DMS114 treated with DMSO at 0.1 percent for 48 hours (cell line): Measurements from ENCODE around the gene NOL3.

Source experiments
- DNase-seq: peaks from one replicate; lab custom pipeline; 2025; ENCODE audit not compliant: unreplicated experiment; lab: John Stamatoyannopoulos, UW

NOL3 gene

DNA sequence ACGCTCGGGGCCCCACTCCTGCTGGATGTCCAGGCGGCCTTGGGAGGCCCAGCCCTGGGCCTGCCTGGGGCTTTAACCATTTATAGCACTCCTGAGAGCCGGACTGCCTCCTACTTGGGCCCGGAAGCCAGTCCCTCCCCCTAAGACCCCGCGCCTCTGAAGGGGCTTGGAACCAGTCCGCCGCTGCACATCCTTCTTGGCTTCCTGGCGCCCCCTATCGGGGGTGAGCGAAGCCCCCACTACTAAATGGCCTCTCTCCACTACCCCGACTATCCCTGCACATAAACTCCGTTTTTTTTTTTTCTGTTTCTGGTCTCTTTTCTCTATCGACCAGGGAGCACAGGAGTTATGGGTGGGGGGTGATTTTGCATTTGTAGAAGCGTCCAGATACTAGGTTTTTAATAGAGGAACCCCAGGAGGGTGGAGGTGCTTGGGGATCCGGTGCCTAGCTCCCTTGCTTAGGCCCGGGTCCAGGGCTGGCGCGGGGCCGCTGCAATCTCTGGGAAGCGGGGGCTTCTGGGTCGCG is 633 bp upstream of the NOL3 start:
- no peak for DNase-seq

GRCh38 chr16:67170949-67171649 is 761 bp downstream of the NOL3 start:
- no peak for DNase-seq

- DNase-seq: no peak
These were observed 3.0 kb downstream of the NOL3 start for GRCh38 chr16:67173323-67173722.

DNA sequence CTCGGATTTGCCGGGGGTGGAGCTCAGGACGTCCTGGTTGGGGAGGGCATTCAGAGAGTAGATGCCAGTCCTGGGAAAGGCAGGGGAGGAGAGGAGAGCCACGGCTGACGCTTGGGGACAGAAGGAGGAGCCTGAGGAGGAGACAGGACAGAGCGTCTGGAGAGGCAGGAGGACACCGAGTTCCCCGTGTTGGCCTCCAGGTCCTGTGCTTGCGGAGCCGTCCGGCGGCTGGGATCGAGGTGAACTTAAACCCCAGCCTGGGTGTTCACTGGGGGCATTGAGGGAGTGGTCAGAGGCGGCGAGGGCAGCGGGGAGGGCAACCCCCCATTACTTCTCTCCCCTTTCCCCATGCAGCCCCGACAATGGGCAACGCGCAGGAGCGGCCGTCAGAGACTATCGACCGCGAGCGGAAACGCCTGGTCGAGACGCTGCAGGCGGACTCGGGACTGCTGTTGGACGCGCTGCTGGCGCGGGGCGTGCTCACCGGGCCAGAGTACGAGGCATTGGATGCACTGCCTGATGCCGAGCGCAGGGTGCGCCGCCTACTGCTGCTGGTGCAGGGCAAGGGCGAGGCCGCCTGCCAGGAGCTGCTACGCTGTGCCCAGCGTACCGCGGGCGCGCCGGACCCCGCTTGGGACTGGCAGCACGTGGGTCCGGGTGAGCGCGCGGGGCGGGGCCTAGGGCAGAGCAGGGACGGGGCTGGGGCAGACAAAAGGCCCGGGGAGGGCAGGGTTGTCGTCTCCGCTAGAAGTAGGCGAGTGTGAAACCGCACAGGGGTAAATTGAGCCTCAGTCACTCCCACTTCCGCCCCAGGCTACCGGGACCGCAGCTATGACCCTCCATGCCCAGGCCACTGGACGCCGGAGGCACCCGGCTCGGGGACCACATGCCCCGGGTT is 3.7 kb downstream of the NOL3 start:
- DNase-seq: peak; percentile 73

- DNase-seq: no peak
These were observed 4.4 kb downstream of the NOL3 start for GRCh38 chr16:67174706-67175231.

DNA sequence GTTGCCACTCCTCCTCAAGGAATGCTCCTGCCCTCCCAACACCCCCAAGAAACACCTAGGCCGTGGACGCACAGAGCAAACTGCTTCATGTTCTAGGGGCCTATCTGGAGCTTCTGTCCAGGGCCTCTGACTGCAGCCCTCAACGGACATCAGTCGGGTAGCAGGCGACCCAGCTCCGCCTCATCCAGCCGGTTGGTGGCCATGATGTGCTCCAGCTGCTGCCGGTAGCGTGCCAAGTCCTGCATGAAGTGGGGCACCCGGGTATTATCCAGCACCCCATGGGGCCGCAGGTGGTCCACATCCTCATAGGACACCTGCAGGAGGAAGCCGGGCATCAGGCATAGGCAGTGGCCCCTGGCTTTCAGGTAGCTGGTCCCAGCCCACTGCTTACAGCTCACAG is 6.3 kb downstream of the NOL3 start:
- DNase-seq: no peak

GRCh38 chr16:67177743-67178699 is 7.7 kb downstream of the NOL3 start:
- DNase-seq: no peak

DNA sequence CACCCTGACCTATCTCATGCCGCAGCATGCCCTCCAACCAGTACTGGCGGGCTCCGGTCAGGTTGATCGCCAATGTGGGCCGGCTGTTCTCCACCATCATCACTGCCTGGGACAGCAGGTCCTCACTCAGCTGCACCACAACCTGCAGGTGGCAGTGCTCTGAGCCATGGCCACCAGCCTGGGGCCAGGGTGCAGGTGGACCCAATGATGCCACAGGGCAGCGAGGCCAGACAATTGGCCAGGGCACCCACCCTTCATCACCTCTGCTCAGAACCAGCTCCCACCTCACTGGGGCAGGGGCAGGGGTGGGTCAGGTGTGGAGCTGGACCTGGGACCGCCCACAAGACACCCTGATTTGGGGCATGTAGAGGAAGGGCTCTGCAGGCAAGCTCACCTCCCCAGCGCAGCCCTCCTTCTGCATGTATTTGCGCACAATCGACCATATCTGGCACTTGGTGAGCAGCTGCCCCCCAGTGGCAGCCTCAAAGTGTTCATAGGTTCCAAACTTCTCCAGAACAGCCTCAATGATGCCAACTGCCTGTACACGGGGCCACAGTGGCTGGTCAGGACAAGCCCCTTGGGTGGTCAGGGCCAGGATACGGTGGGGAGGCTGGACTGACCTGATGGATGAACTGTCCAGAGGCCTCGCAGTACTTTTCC is 9.2 kb downstream of the NOL3 start:
- peak; percentile 45 for DNase-seq

- DNase-seq: no peak
These were observed 9.8 kb downstream of the NOL3 start for GRCh38 chr16:67180166-67180565.

DNA sequence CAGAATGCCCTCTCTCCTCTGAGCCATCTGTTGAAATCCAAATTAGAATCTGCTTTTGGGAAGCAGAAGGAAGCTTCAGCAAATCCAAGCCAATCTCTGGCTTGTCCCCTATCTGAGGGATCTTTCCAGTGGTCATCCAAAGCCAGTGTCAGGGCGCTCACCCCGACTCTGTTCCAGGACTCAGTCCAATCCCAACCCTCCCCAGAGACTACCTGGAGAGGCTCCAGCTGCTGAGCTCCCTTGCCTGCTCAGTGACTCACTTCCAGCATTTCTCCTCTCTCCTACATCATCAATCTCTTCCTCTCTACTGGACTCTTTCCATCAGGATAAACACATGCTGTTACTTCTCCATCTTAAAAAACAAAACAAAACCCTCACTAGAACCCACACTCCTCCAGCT is 11.0 kb downstream of the NOL3 start:
- no peak for DNase-seq

DNA sequence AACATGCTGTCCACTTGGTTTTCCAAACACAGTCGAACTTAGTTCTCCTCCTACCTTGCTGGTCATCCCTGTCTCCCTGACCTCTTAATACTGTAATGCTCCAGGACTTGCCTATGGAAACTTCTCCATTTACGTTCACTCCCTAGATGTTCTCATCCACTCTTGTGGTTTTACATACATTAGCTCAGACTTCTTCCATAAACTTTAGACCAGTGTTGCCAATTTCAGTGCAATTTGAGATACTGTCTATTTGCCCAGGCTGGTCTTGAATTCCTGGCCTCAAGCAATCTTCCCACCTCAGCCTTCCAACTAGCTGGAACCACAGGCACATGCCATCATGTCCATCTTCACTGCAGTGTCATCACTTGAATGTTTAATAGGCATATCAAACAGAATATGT is 11.9 kb downstream of the NOL3 start:
- no peak for DNase-seq

GRCh38 chr16:67183284-67183626 is 12.9 kb downstream of the NOL3 start:
- DNase-seq: no peak

- peak; percentile 99 for DNase-seq
These were observed 13.5 kb downstream of the NOL3 start, which contains the start of gene MATCAP1 for GRCh38 chr16:67183627-67184452. Gene MATCAP1 (minus strand): TSS chr16:67183963. CDS start chr16:67180610, 3,353 bp downstream.

GRCh38 chr16:67184453-67184994 is 14.2 kb downstream of the NOL3 start:
- DNase-seq: no peak

GRCh38 chr16:67184995-67185650 is 14.8 kb downstream of the NOL3 start:
- peak; percentile 71 for DNase-seq

DNA sequence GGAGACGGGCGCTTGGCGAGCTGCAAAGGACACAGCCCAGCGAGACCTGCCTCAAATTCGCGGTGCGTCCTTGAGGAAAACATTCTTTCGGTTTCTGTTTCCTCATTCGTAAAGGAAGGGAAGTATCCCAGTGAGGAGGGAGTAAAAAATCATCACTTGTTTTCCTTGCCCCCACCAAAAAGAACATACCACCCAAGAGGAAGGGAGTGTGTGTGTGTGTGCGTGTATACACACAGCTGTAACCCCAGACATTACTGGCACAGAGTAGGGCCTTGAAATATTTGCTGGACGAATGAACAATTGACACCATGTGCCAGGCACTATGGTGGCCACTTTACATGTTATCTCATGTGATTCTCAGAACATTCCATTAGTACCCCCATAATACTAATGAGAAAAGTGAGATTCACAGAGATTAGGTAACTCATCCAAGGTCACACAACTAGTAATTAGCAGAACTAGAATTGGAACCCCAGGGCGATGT is 15.4 kb downstream of the NOL3 start:
- no peak for DNase-seq

GRCh38 chr16:67186550-67186950 is 16.2 kb downstream of the NOL3 start:
- no peak for DNase-seq

DNA sequence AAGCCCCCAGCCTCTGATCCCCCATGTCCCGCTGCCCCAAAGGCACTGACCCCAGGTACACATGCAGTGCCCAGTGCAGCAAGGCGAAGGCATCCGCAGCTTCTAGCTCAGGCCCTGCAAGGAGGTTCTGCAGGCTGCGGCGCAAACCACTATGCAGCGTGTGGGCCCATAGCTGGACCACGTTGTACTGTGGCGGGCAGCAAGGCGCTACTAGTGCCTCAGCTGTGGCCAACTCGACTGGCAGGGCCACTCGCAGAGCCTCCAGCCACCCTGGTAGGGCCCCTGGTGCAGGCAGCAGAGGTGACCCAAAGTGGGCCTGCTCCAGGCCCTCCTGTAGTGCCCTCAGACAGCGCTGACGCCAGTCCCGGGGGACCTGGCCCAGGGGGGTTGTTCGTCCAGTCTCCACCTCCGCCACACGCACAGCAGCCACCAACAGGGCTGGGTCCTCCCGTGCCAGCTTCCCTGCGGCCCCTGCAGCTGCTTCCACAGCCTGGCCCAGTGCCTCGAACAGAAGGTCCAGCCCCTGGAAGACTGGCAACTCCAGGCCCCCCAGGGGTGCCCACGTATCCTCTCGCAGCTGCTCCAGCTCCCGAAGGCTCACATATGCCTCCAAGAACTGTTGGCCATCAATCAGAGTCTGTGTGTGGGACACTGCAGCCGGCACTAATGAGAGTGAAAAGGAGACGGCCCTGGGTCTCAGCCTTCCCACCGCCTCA is 17.0 kb downstream of the NOL3 start:
- DNase-seq: no peak
